GM18873 (cell line): ENCODE measurements around the gene NPS.

Experiments used
- ATAC-seq: cut with Tn5 transposase; IDR thresholded peaks from one replicate; pipeline ENCODE4 v1.9.1; 2021; ENCODE audit warnings: mild to moderate bottlenecking, moderate library complexity, moderate number of reproducible peaks; ENCODE audit not compliant: unreplicated experiment, low FRiP score

Gene NPS

DNA sequence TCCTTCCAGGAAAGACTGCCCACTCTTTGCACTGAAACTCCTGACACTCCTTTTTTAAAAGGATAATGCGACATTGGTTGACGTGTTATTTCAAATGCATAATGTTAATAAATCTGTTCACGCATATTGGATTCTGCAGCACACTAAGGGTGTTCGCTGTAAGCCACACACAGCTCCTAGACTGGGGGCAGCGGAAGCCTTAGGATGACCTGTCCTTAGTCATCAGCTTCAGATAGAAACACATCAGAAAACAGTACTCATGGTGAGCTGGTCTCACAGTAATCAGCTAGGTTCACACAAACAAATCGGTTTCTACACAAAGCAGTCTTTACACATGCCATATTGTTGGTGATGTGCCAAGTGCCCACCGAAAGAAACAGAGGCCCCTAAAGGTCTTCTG lies 4.3 kb downstream of the NPS start:
- no peak for ATAC-seq

DNA sequence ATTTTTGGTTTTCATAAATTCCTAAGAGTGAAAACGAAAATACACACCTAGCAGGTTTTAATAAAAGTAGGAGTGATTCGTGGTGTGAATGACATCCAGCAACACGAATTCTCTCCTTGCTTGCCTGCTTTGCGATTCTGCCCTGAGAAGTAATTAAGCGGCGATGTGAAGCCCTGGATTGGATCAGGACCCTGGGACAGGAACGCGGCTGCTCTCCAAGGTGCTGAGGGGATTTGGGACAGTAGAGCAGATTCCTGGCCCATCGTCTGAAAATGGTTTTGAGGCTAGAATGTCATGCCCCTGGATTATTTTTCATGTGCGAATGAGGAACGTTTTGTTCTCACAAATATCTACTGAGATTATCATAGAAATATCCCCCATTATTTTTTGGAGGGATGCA lies 7.8 kb downstream of the NPS start:
- no peak for ATAC-seq

DNA sequence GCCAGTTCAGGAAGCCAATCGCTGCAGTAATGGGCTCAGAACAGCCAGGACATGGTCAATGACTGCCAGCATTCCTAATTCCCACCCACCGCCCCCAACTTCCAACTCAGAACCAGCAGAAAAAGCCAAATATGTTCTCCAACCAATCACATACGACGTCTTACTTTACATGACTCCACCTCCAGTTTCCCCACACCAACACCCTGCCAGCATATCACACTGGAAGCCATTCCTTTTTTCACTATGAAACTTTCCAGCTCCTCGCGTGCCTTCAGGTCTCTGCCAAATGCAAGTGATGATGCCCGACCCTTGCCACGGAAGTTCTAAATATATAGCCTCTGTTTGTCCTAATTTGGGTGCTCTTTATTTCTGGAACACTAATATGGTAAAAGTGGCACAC lies 12.5 kb downstream of the NPS start:
- no peak for ATAC-seq

DNA sequence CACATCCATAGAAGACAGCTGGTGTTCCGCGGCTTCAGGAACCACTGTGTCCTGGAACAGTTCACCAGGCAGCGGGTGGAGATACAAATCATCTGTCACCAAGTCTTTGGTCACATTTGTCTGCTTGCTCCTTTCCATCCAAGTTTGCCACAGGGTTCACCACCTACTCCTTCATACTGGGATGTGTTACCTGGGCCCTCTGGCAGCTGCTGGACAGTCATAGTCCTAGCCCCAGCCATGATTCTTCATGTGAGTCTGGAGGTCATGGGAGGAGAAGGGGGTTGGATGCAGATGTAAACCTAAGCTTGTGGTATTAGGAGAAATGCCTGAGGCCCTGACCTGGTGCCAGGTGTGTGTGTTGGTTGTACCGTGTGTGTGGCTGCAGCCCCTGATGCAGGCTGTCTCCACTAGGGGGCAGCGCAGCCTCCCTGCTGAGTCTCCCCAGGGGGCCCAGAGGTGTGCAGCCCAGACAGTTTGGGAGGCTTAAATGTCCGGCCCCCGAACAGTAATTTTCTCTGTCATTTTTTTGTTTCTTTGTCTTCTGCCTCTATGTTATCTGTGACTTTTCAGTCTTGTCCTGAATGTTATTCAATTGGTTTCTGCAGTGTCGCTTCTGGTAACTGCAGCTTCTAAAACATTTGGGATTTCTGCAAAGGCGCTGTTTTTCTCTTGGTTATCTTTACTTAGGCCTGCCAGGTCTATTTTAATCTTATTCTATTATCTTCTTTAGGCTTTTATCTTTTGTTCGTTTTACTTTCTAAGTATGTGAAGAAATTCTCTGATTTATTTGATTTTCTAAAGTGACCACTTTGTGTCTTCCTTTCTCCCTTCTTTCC lies 14.8 kb downstream of the NPS start:
- ATAC-seq, result no peak

DNA sequence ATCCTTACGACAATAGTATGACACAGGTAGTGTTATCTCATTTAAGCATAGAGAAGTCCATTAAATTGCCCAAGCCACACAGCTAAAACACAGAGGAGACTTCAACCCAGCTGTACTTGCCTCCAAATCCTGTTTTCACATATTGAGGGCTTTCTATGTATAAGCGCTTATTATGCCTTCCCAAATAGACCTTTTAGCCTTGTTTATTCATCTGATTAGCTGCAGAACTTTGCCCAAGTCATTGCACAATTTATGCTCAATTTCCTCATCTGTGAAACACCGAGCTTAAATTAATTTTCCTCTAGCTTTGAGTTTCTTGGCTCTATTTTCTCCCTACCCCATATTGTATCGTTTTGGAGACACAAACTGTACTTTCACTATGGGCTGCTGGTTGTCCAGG lies 15.5 kb downstream of the NPS start:
- ATAC-seq, result no peak

DNA sequence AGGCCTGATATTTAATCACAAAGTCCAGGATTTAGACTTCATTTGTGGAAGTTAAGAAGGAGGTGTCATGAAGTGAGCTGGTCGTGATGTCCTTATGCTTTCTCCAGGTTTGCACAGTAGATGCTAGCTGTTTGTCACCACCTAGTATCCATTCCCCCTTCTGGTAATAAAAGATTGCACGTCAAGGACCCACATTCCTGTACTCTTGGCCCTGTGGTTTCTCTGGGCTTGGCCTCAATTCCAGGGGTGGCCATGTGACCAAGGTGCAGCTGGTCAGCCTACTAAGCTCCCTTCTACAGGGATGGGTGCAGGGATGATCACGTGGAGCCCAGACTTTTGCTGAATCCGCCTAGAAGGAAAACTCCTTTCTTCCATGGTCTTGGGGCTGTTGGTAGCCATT lies 16.5 kb downstream of the NPS start:
- ATAC-seq, result no peak

DNA sequence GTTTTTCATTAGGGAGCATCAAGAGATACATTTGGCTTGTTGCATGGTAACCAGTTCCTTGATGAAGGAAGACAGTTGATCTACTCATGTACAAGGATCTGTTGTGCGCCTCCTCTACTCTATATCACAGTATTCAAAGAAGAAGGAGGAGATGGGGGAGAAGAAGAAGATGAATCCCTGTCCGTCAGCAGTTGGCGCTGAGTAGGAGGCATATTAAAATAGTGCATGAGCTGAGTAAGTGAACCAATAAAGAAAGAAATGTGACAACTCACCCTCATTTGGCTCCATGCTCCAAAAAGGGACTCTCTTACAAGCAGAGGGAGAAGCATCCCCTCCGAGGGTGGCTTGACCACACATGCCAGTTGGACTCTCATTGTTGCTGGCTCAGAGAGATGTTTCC lies 20.1 kb downstream of the NPS start:
- ATAC-seq, result no peak

DNA sequence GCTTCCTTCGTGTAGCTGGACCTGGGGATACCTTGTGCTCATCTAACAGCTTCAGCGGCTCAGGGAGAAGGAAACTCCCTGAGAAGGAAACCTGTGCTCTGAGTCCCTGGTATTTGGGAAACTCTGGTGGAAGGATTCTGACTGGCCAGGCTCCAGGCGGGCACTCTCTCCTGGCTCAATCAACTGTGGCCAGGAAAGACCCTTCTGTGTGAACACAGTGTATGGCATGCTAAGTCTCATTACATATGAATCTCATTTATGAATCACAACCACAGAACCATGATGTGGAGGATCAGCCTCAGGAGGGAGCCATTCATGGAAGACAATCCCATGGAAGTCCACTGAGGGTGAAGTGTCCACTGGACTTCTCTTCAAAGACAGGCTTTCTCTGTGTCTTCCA lies 20.9 kb downstream of the NPS start:
- no peak for ATAC-seq

DNA sequence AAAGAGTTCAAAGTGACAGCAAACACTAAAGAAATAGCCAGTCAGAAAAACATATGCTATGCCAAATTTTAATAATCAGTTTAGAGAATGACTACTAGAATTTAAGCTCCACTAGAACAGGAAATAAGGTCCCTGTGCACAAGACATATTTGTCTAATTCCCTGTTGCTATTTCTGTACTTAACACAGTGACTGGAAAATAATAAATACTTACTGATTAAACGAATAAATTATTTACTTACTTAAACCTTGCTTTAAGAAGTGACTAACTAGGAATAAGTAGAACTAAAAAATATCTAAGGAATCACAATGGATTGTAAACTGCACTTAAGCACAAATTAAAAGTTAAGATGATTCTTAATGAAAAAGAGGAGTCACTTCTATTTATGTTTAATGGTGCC lies 22.3 kb downstream of the NPS start:
- no peak for ATAC-seq

DNA sequence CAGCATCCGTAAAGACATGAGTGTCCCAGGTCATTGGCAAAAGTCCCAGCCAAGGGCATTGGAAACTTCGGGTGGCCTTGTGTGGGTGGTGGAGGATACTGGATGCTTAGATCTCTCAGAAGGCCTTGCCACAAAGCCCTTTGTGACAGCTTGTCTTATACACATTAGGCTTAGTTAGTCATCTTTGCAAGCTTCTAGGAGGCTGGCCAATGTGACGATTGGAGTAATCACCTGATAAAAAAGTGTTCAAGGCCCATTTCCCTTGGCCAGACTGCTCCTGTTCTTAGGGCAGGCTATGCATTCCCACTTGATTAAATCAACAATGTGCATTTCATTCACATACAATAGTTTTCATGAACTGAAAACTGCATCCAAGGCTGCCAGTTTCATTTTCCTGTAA lies 26.9 kb downstream of the NPS start:
- no peak for ATAC-seq

DNA sequence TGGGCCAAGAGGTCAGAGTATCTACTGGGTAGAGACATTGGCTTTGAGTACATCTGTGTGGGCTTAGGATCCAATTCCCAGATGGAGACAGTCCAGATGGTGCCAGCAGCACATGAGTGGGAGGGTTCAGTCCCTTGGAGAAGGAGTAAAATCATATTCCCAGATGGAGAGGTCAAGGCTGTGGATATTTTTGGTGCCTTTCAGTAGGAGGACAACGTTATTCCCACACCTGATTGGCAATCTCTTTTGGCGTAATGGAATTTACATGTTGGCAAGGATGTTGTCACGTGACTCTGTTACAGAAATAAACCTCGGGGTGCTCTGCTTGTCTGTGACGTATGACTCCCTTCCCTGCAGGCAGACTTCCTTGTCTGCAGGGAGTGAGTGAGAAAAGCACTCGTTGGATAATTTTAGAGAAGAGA lies 27.6 kb downstream of the NPS start:
- ATAC-seq, result no peak

DNA sequence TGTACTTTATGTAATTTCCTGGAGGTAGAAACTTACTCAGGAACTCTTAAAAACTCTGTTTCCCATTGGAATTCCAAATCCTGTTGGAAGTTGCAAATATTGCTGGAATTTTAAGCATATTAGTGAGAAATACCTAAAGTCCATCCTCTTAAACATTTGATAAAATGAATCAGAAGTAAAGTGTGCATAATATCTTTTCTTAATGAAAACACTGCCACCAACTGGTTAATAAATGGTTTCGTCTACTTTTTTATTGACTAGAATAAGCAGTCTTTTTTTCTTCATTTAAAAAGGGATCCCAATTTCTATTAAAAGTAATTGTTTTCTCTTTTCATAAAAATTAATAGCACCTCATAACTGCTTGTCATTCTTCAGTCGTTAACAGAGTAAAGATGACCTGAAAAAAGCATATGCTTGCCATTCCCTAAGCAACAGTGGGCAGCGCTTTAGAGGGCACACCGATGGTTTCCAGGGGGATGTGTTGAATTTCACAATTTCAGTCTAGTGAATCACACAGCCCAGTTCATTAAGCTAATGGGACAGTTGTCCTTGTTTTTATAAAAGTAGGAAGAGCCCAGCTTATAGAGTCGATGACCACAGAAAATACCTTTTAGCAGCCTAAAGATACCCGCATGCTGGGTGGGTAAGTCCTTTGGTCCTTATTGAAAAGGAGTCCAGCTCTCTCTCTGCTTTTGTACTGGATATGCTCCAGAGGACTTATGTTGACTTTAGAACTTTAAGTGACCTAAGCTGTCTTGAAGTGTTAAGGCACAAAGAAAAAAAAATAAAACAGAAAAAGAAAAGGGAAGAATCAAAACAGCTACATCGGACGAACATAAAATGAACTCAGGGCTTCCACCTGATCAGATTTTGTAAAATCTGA lies 28.5 kb downstream of the NPS start:
- ATAC-seq, result no peak

DNA sequence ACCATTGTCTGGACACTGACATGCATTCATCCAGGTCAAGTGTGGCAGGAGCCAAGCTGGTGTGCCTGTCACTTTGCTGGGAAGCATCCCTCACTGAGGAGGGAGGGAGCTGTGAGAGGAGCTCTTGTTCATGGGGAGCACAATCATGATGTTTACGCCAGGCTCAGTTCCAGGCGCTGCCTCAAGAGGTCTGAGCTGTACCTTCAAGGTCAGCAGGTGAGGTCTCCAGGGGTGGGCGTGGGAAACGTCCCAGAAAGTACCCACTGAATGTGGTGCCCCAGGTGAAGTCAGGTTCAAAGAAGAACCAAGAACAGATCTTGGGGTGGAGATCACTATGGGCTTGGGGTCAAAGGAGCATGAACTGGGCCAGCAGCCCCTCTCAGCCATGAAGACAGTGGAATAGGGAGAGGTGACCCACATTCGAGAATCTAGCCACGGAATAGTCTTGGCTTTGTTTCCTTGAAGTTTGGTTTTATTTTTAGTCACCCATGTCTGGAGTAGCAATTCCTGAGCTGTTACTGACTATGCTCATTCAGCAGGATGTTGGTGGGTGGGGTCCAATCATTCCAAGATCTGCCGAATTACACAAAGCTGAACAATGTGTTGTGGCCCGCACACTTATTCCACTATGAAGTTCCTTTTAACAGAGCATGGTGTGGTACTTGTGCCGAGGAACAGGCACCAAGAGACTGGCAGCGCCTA lies 29.3 kb downstream of the NPS start:
- no peak for ATAC-seq

DNA sequence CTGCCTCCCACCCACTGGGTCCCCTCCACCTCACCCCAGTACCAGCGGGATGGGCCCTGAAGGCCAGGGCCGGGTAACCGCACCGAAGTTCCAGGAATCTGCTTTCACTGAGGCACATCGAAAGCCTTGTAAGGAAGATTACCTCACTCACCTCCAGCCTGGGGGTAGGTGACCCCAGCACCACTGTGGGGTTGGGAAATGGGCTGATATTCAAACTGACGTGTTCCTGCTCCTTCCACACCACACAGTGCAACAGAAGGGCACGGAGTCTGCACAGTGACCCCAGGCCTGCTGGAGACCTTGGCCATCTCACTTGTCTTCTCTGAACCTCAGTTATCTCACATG lies 29.8 kb downstream of the NPS start:
- no peak for ATAC-seq

DNA sequence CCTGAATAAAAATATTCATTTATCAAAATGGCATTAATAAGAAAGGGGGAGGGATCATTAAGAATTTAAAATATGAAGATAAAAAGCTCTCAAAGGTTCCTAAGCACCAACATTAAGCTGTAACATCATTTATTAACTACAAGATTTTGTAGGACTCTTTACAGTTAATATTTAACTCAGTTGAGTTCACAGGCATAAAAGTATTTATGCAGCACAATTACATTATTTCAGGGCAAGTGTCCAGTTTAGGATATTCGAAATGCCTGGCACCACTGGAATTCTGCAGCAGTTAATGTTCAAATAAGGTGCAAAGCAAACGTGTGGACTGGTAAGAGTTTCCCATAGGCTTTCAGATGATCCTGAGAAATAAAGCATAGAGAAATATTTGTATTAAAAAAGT lies 30.5 kb downstream of the NPS start:
- no peak for ATAC-seq

DNA sequence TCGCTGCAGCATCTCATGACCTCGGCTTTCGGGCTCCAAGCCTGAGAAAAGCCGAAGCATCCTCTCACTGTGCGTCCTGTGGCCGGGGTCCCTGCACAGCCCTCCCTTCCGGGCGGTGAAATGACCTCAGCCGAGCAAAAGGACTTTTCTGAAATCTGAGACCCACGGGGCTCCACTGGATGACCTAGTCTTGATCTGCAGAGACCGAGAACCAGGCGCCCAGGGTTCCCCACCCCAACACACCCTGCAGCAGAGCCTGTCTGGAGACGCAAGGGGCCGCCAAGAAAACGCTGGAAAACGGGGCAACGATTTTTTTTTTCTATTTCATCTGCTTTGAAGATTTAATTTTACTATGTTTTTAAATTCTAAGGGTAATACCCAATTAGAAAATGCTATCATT lies 31.7 kb downstream of the NPS start:
- no peak for ATAC-seq

DNA sequence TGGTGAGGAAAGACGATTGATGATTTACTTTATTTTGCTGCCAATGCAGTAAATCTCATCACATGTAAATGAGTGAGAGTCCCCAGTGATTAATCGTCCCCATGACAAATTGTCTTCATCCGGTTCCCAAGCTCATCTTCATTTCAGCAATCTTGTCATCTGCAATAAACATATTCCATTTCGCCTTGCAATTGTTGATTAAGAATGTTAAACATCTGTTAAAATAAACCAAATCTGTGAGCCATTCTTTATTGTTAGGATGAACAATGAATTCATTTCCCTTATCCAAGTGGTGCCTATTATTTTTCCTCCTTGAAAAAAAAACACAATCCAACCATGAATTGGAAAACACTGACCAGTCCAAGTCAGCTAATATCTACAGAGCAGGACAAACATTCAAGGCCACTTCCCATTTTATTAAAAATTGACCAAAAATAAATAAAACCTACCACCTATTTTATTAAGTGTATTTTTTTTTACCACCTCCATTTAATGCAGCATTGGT lies 36.5 kb downstream of the NPS start:
- ATAC-seq, result no peak

DNA sequence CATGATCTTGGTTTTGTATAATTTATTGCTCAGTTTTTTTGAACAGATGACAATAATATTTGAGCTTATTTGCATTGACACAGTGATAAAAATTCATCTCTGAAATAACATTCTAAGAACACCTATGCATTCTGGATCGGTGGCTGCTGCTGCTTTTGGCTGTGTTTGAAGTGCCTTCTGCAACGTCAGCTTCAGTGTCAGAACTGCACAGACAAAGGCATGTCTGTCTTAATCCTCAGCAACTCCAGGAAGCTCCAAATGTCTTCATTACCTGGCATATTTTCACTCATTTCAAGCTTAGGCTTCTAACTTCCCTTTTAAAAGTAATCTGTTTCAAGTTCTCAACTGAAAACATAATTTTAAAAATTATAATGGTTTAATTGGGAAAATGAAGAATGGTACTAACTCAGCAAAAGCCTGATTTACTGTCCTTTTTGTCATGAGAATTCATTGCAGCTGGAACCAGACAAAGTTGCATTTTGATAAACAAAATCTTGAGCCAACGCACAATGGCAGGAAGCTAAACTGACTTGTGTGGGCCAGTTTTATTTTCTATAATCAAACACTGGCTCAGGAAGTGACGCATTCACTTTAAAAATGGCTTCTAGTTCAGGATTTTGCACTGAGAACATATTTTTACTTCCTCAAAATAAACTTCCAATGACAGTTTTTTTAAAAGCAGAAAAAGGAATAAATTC lies 38.7 kb downstream of the NPS start:
- no peak for ATAC-seq

DNA sequence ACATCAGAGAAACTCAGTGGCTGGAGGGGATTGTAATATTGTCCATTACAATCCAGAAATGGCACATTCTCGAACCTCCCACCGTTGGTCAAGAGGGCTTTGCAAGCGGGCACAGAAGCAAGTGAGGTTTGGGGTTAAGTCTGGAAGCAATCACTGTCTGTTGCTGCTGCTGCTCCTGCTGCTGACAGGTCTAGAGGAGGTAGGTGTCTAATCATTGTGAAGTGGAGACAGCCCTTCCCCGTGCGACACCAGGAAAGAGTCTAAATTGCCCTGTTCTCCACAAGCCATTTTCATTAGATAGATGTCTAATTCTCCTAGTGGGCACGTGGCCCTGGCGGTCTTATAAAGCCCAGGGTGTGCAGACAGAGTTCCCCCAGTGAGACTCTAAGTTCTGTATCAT lies 43.5 kb downstream of the NPS start:
- ATAC-seq, result no peak

DNA sequence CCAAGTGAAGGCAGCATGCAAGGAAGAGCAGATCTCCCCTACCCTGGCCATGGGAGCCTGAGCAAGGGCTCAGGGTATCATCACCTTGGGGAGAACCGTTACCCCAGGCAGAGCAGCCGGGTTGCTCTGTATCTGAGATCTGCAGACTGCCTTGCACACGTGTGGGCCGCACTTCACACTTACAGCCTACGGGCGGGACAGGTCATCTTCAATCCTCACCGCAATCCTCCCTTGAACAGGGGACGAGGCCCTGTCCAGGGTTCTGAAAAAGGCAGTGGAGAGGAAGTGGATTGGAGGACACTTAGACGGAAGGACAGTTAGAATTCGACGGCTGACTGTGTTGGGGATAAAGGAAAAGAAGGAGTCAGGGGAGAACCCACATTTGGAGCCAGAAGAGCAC lies 51.4 kb downstream of the NPS start:
- no peak for ATAC-seq
